HG02840 (cell line): ENCODE data around the gene TCL1A.
"Not testable (repeated sequence)": the region's sequence is repeated elsewhere in the genome, so short reads cannot be mapped to it uniquely, and the experiment has no call there.

Experiments used
- ATAC-seq: cut with Tn5 transposase; IDR thresholded peaks from one replicate; pipeline ENCODE4 v1.9.1; 2021; ENCODE audit warnings: mild to moderate bottlenecking, moderate library complexity, moderate number of reproducible peaks; ENCODE audit not compliant: unreplicated experiment, low FRiP score

Gene TCL1A

DNA sequence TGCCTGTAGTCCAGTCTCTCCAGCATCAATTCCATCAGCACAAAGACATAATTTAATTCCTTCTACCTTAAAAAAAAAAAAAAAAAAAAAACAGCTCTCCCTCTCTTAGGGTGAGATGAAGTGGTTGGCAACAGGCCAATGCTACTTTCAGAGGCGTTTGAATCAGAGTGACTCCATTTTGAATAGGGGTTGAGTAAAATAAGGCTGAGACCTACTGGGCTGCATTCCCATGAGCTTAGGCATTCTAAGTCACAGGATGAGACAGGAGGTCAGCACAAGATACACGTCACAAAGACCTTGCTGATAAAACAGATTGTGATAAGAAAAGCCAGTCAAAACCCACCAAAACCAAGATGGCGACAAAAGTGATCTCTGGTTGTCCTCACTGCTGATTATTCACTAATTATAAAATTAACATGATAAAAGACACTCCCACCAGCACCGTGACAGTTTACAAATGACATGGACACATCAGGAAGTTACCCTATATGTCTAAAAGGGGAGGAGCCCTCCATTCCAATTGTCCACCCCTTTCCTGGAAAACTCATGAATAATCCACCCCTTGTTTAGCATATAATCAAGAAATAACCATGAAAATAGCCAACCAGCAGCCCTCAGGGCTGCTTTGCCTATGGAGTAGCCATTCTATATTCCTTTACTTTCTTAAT lies 34.6 kb downstream of the TCL1A start:
- no peak for ATAC-seq

DNA sequence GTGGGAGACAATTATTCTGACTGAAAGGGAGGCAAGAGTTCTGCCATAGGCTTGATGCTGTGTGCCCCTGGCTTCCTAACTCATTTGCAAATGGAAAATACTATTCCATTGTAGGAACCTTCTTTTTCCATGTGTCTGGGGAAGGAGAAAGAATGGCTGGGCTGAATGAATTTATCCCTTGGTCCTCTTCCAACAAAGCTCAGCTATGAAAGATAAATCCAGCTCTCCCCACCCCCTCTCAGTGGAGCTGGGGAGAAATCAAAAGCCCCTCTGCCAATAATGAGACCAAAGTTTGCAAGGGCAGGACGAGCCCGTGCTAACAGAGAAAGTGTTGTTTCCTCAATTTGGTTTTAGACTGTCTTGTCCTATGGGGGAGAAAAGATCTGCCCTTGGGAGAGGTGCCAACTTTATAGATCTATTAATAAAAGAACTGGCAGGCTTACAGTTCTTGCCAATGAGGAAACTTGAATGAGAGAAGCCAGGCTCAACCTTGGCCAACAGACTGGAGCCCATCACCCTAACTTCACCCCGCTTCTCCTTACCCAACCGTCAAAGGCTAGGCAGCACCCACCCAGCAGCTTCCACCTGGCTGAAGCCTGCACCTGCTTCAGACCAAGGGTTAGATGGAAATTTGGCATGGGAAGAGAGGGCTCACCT lies 36.6 kb downstream of the TCL1A start:
- ATAC-seq, result no peak

DNA sequence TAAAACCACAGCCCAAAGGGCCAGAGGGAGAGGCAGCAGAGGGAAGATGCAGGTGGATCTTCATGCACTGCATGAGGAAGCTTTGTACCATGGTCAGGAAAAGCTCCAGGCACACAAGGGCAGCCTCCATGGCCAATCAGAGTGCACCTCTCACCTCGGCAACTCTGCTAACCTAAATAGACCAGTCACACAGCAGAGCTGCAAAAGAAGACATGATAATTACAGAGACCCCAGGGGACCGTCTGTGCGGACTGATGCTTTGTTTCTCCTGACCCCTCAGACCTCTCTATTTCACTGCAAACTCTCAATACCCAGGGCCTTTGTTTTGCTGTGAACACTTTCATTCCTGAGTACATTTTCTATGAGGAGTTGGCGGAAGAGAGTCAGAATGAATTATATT lies 38.4 kb downstream of the TCL1A start:
- ATAC-seq, result no peak

DNA sequence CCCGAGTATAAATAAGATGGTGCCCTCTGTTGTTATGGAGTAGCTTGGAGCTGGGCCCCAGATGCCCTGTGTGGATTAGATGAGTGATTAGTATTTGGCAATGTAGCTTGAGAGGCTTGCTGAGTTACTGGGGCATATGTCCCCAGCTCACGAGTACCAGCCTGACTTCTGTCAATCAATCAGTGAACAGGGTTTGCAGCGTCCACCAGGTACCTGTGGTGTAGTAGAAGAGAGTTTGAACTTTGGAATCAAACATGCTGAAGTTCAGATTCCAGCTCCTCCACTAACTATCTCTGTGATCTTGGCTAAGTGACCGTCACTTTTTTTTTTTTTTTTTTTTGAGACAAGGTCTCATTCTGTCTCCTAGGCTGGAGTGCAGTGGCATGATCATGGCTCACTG lies 39.3 kb downstream of the TCL1A start:
- ATAC-seq, result no peak

DNA sequence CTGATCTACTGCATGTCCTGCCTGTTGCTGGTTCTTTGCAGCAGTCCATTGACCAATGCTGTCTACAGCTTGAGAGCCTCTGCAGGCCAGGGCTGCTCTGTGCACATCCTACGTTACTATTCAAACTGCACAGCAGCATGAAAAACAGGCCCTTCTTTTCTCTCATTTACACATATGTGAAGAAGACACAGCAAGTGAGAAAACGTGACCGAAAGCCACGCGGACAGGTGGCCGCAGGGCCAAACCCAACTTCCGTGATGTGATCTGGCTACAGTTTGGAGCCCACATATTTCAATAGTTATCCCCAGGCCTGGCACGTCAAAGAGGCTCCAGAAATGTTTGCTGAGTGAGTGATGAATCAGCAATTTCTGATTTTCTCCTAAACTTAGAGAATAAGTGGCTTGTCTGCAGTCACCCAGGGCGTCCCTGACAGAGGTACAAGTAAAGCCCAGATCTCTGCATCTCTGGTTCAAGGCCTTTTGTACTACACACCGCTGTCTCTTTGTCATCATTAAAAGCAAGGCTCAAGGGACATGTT lies 45.6 kb downstream of the TCL1A start:
- ATAC-seq, result no peak

DNA sequence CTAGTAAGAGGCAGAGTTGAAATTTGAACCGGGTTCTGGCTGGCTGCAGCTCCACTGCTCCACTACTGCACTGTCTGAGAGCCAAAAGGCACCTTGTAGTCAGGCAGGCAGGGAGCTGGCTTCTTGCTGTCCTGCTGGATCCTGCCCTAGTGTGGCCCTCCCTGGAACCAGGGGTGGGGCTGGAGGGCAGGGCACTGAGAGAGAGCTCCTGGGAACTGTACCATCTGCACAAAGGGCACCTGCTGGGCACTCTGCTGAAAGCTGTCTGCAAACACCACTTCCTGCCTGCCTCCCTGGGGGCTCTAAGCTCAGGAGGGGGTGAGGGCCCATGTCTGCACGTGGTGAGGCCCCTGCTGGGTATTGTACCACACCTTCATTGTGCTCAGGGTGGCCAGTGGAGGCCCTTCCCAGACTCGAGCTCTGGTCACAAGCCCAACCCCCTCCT lies 46.7 kb downstream of the TCL1A start:
- no peak for ATAC-seq

DNA sequence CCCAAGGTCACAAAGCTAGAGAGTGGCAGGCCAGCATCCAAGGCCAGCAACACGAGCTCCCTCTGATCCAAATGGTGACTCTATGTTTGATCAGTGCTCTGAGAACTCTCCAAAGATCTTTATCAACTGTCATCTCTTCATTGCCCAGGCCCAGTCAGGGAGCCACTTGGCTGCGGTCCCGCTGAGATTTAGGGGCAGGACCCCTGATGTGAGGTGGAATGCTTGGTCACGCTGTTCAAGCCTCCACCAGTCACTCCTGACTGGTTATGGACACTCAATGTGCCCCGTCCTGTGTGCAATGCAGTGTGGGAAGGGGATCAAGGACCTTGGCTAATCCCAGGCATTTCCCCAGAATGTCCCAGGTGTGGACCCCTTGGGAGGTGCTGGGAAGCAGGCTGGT lies 47.5 kb downstream of the TCL1A start:
- no peak for ATAC-seq

DNA sequence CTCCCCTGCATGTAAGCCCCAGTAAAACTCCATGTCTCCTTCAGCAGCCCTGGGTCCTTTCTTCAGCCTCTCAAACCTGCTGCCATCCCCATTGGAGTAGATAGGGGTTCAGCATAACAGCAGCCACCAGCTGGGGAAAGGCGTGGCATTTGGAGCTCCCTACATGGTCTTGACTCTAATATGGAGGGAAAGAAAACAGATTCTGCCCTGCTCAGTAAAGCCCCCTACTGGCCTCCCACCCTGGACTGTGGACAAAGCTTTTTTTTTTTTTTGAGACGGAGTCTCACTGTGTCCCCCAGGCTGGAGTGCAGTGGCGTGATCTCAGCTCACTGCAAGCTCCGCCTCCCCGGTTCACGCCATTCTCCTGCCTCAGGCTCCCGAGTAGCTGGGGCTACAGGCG lies 48.4 kb downstream of the TCL1A start:
- not testable (repeated sequence) for ATAC-seq

DNA sequence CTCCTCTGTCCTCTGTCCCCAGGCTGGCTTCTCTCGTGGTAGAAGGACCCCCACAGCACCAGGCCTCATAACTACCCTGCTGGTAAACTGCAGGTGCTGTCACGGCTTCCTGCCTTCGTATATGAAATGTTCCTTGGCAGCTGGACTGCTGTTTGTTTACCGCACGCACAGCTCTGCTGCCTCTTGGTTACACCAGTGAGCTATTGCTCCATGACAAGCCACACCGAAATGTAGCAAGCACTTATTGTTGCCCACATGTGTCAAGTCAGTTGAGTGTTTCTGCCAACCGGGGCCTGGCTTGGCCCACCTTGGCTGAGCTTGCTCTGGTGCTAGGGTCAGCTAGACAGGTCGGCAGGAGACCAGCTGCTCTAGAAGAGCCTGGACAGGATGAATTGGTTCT lies 49.4 kb downstream of the TCL1A start:
- no peak for ATAC-seq

DNA sequence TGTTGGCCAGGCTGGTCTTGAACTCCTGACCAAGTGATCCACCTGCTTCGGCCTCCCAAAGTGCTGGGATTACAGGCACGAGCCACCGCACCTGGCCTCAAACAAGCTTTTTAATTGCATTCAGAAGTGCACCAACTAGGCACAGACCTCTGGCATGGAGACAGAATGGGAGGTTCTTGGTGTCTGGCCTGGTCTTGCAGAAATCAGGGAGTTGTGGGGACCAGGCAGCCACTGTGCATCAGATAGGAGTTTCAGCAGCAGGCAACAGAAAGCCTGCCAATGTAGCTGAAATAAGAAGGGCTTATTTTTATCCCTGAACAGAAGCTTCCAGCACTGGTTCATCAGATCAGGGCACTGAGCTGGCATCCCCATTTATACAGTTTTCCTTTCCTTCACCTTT lies 49.9 kb downstream of the TCL1A start:
- ATAC-seq, result no peak

DNA sequence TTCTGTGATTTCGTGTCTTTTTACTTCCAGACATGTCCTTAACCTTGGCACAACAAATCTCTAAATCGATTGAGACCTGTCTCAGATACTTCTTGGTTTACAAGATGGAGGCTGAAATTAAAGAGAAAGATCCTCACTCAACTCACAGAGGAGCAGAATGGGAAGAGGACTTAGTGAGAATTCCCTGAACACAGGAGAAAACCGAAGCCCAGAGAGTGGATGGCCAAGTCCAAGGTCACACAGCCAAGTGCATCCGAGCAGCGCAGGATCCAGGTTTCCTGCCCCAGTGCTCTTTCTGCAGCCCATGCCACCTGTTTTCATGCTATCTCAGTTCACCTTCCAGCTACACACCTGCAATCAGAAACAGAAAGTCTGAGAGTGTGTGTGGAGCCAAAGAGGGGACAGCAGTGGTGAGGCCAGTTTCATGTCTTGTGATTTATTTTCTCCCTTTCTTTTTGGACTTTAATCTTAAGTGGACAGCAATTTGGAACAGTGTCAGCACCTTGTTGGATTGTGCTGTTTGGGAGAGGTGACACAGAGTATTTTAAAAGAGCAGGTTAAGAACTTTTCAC lies 50.6 kb downstream of the TCL1A start:
- ATAC-seq, result no peak

DNA sequence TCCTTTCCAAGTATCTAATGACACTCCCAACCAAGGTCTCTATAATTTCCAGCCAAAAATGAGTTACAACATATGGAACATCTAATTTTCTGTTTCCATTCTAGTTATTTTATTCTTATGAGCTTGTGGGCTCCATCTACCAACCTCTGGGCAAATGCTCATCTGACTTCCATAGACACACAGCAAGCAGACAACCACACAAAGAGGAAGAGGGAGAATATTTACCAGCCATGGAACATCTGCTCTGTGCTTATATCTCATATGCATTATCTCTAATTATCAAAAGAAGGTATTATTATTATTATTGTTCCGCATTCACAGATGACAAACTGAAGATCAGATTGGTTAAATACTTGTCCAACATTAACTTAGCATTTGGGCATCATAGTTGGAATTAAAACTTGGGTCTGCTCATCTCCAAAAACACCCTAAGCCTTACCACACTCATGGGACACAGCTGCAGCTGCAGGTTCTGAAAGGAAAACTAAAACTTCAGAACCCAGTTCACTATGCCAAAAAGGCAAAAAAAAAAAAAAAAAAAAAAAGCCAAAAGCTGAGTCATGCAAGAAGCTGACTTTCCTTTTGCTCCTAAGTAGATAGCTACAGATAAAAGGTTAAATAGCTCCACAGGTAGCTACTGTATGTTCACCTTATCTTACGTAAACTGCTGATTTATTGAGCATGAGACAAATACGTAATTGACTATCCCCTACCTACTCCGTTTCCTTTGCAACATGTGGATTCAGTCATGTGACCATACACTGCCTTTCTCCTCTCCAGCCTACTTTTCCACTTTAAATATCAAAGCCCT lies 51.3 kb downstream of the TCL1A start:
- peak; percentile 31 for ATAC-seq

DNA sequence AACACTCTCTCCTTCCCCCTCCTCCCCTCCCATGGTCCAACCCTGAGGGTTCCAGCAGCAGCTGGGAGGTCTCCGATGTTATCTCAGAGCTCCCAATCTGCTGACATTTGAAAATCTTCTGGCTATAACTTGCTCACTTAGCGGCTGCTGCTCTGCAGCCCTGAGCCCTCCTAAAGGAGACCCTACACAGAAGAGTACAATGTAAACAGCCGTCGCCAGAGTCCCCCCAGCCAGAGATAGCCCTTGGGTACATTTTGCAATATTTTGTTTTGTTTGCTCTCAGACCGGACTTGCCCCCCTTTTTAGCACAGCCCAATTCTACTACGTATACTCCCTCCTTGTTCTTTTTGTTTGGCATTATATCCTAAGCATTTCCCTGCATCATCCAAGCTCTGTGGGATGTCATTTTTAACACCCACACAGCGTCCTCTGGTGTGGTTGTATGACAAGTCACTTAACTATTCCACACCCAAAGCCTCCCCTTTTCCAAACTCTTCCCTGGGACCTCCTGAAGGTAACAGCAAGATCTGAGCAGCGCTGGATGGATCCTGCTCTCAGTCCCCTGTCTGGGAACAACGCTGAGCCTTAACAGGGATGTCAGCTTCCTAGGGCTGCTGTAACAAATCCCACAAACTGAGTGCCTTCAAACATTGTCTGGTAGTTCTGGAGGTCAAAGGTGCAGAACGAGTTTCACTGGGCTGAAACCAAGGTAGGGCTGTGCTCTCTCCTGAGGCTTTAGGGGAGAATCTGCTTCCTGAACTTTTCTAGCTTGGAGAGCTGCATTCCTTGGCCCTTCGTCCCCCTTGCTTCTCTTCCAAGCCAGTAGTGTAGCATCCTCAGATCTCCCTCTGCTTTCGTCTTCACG lies 53.0 kb downstream of the TCL1A start:
- no peak for ATAC-seq

DNA sequence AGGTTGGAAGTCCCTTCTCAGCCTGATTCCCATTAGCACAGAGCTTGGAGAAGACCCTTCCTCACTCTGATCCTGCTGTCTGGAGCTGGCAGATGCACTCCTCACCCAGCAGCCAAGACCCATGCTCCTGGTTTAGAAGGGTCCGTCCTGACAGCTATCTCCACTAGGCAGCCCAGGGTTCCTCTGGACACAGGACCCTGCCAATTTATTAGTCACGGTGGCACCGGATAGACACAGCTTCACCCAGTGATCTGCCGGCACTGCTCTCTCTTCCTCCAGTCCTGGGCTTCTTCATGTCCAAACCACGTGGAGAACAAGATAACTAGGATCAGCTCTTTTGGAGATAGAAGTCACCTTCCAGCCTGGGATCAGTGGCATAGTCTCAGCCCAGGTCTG lies 53.9 kb downstream of the TCL1A start:
- ATAC-seq, result no peak
